NCI-H524 (cell line): ENCODE results near the gene TMEM134.

Experiments used
- DNase-seq, 2 experiments: peaks; one replicate each; lab custom pipeline; 2025; lab: John Stamatoyannopoulos, UW

TMEM134 gene

GRCh38 chr11:67500831-67501715 lies 32.0 kb upstream of the TMEM134 start:
- no peak for DNase-seq

- no peak for DNase-seq
Measured at GRCh38 chr11:67500484-67500821, 31.4 kb upstream of the TMEM134 start.

GRCh38 chr11:67499808-67500483 lies 30.9 kb upstream of the TMEM134 start:
- DNase-seq = no peak

GRCh38 chr11:67498544-67498972 lies 29.5 kb upstream of the TMEM134 start:
- DNase-seq = no peak

GRCh38 chr11:67497656-67498291 lies 28.7 kb upstream of the TMEM134 start:
- DNase-seq = no peak

- DNase-seq = no peak
Measured at GRCh38 chr11:67496113-67496512, 27.1 kb upstream of the TMEM134 start.

GRCh38 chr11:67495234-67496005 lies 26.4 kb upstream of the TMEM134 start:
- no peak for DNase-seq

GRCh38 chr11:67494371-67495233 lies 25.6 kb upstream of the TMEM134 start:
- no peak for DNase-seq

- no peak for DNase-seq
Measured at GRCh38 chr11:67493548-67494370, 24.7 kb upstream of the TMEM134 start.

GRCh38 chr11:67492801-67493547 lies 23.9 kb upstream of the TMEM134 start:
- DNase-seq = no peak

GRCh38 chr11:67492069-67492727 lies 23.1 kb upstream of the TMEM134 start:
- no peak for DNase-seq

GRCh38 chr11:67491276-67492068 lies 22.4 kb upstream of the TMEM134 start:
- DNase-seq = no peak

GRCh38 chr11:67490727-67491065 lies 21.6 kb upstream of the TMEM134 start:
- DNase-seq = no peak

- DNase-seq = no peak
Measured at GRCh38 chr11:67489885-67490726, 21.1 kb upstream of the TMEM134 start.

- no peak for DNase-seq
Measured at GRCh38 chr11:67489203-67489884, 20.3 kb upstream of the TMEM134 start.

- DNase-seq = no peak
Measured at GRCh38 chr11:67486481-67487195, 17.6 kb upstream of the TMEM134 start.
